Measurements from ENCODE around the gene AMZ2.

AMZ2 gene

GRCh38 chr17:68290955-68291835, 43.4 kb downstream of the AMZ2 start, which contains the start of the genes ARSG and SLC16A6:
TSS of gene ARSG (plus strand) at chr17:68291495. CDS start at chr17:68307494, 15,999 bp downstream.
TSS of gene SLC16A6 (minus strand) at chr17:68291127. CDS start at chr17:68278320, 12,807 bp downstream.
- peak; percentile 64 for DNase-seq (ENCODE audit: low read depth)

- DNase-seq (ENCODE audit: low read depth): peak; percentile 72
These were observed 44.2 kb downstream of the AMZ2 start for GRCh38 chr17:68291836-68292688.

GRCh38 chr17:68292689-68293040, 44.8 kb downstream of the AMZ2 start:
- DNase-seq (ENCODE audit: low read depth): no peak

- DNase-seq (ENCODE audit: low read depth): no peak
These were observed 45.8 kb downstream of the AMZ2 start for GRCh38 chr17:68293490-68294195.

GRCh38 chr17:68294196-68294555, 46.3 kb downstream of the AMZ2 start:
- DNase-seq (ENCODE audit: low read depth): no peak

- no peak for DNase-seq (ENCODE audit: low read depth)
These were observed 46.8 kb downstream of the AMZ2 start for GRCh38 chr17:68294617-68295016.

GRCh38 chr17:68295086-68295485, 47.2 kb downstream of the AMZ2 start:
- DNase-seq (ENCODE audit: low read depth): no peak

- no peak for DNase-seq (ENCODE audit: low read depth)
These were observed 48.7 kb downstream of the AMZ2 start for GRCh38 chr17:68296217-68297191.

GRCh38 chr17:68297195-68297594, 49.4 kb downstream of the AMZ2 start:
- DNase-seq (ENCODE audit: low read depth): no peak

- no peak for DNase-seq (ENCODE audit: low read depth)
These were observed 50.8 kb downstream of the AMZ2 start for GRCh38 chr17:68298601-68299000.

- DNase-seq (ENCODE audit: low read depth): no peak
These were observed 52.0 kb downstream of the AMZ2 start for GRCh38 chr17:68299817-68300216.

- no peak for DNase-seq (ENCODE audit: low read depth)
These were observed 53.7 kb downstream of the AMZ2 start for GRCh38 chr17:68301438-68301959.

GRCh38 chr17:68302066-68302564, 54.3 kb downstream of the AMZ2 start:
- no peak for DNase-seq (ENCODE audit: low read depth)

- DNase-seq (ENCODE audit: low read depth): no peak
These were observed 54.8 kb downstream of the AMZ2 start for GRCh38 chr17:68302666-68303065.

GRCh38 chr17:68304706-68305105, 56.9 kb downstream of the AMZ2 start:
- no peak for DNase-seq (ENCODE audit: low read depth)

GRCh38 chr17:68305142-68305541, 57.3 kb downstream of the AMZ2 start:
- no peak for DNase-seq (ENCODE audit: low read depth)
